ENCODE results near the gene NDUFAF2.
"Not testable (repeated sequence)": the region's sequence is repeated elsewhere in the genome, so short reads cannot be mapped to it uniquely, and the experiment has no call there.

Gene NDUFAF2

DNA sequence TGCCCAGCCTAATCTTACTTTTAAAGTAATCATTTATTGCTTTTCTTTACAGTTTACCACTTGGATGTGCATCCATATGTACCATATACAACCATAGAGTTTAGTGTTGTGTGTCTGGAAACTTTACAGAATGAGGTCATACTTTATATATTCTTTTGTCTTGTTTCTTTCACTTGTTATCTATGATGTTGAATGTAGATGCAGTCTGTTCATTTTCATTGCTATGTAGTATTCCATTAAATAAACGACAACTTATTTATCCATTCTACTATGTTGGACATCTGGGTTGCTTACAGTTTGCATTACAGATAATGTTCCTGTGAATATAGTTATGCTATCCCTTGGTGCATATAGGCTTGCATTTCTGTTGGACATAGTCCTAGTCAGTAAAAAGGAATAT, 238.5 kb downstream of the NDUFAF2 start:
- no peak for DNase-seq

DNA sequence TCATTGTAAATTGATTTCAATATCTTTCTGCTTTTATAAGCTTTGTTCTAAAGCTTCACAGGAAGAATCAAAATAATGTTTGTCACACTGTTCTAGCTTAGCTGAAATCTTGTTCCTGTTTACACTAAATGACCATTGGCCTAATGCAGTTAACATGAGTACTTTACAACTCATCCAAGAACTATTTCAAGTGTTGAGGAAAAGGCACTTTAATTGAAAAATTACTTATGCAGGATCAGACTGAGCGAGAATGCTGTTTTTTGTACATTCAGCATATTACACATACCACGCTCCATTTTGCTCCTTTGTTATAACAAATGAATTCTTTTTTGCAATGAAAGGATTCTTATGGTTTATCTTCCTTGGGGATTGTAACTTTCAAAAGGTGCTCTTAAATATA, 239.7 kb downstream of the NDUFAF2 start:
- no peak for DNase-seq

DNA sequence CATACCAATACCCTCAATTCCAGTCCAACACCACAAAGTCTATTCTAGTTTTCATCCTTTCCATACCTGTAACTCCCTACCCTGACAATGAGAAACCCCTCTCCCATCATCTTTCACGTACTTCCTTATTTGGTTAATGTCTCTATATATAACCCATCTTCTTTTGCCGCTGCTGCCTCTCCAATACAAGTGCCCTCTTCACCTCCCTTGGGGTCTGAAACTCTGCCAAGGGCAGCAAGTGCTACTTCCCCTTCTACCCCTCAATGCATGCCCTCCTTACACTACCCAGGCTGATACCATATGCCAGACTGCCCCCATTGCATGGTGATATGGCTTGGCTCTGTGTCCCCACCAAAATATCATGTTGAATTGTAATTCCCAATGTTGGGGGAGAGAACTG, 241.6 kb downstream of the NDUFAF2 start:
- DNase-seq: no peak

DNA sequence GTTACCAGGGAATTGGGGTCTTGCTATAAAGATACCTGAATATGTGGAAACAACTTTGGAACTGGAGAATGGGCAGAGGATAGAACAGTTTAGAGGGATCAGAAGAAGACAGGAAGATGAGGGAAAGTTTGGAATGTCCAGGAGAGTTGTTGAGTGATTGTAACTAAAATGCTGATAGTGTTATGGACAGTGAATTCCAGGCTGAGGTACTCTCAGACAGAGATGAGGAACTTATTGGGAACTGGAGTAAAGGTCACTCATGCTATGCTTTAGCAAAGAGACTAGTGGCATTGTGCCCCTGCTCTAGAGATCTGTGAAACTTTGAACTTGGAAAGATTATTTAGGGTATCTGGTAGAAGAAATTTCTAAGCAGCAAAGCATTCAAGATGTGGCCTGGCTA, 242.3 kb downstream of the NDUFAF2 start:
- not testable (repeated sequence) for DNase-seq

DNA sequence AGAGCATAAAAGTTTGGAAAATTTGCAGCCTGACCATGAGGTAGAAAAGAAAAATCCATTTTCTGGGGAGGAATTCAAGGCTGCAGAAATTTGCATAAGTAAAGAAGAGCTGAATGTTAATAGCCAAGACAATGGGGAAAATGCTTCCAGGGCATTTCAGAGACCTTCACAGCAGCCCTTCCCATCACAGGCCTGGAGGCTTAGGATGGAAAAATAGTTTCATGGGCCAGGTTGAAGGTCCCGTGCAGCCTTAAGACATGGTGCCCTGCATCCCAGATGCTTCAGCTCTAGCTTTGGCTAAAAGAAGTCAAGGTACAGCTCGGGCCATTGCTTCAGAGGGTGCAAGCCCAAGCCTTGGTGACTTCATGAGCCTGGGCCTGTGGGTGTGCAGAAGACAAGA, 242.8 kb downstream of the NDUFAF2 start:
- not testable (repeated sequence) for DNase-seq

DNA sequence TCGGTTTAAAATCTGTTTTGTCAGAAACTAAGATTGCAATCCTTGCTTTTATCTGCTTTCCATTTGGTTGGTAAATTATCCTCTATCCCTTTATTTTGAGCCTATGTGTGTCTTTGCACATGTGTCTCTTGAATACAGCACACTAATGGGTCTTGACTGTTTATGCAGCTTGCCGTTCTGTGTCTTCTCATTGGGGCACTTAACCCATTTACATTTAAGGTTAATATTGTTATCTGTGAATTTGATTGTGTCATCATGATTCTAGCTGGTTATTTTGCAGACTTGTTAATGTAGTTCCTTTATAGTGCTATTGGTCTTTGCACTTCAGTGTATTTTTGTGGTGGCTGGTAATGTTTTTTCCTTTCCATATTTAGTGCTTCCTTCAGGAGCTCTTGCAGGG, 253.6 kb downstream of the NDUFAF2 start:
- no peak for DNase-seq

DNA sequence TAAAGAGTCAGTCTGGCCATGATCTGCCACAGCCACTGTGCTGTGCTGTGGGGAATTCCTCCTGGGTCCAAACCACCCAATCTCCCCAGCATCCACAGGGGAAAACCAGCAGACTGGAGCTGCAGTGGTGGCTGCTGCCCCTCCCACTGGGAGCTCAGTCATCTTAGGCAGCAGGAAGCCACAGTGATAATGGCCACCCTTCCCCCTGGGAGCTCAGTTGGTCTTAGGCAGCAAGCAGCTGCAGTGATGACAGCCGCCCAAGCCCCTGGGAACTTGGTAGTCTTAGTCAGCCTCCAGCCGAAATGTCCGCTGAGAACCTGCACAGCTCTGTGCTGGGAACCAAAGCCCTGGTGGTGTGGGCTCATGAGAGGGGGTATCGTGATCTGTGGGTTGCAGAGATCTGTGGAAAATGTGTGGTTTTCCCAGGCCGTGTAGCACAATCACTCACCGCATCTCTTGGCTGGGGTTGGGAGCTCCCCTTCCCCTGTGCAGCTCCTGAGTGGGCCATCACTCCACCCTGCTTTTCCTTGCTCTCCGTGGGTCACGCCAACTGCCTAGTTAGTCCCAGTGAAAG, 255.7 kb downstream of the NDUFAF2 start:
- DNase-seq: no peak

DNA sequence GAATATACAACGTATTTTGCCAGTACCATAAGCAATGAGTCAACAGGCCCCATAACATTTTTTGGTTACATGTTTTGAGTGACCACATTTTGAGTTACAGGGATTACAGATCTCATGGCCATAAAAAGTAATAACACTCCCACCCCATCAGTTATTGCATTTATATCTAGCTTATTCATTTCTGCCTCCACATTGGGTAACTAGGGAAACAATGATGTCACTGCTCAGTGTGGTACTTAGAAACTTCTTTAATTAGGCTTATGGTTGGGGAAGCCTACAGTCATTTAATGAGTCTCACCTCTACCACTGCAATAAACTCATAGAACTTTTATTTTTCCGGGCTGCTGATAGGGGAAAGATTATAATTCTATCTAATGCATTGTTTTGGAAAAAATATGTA, 257.2 kb downstream of the NDUFAF2 start:
- DNase-seq: no peak

All from CD4-positive, alpha-beta T cell treated with Interleukin-17A for 1 hour (primary cell).